GM12878 (cell line): Measurements from ENCODE around the gene DDX55. TPM values are rescaled to one million over a fixed set of nuclear protein-coding genes. Genes with fewer than 3 reads are reported as not detected.
A peak's percentile ranks its signal among the peaks of the same experiment; 100 is the strongest.

Experiments used
- ATAC-seq: fragments of 200-7000 bp; cut with Tn5 transposase; 3 replicates; pipeline ENCODE4 v1.9.1; 2020; ENCODE audit warnings: mild to moderate bottlenecking, moderate library complexity
- BruUV-seq: library from RNA; stranded (reverse); fragments of 400-500 nt; replicated peaks from 2 replicates; lab custom pipeline; 2021; lab: Mats Ljungman, UMichigan
- CTCF ChIA-PET: fragments of 300-600 bp; sonication (Branson Sonifier 250); formaldehyde crosslinking; extraction: SDS; loops from one replicate; lab custom pipeline; 2021; ENCODE audit warnings: inconsistent platforms; lab: Yijun Ruan, JAX
- POLR2A ChIA-PET: fragments of 350-600 bp; formaldehyde crosslinking; extraction: SDS; loops from one replicate; lab custom pipeline; 2021; ENCODE audit warnings: inconsistent platforms; lab: Charles Lee
- RAD21 ChIA-PET: fragments of 300-600 bp; sonication (Branson Sonifier 250); formaldehyde crosslinking; loops from one replicate; lab custom pipeline; 2023; ENCODE audit warnings: antibody characterized with exemption; ENCODE audit not compliant: unreplicated experiment; lab: Charles Lee
- SMC1A ChIA-PET: fragments of 300-600 bp; sonication (Branson Sonifier 250); formaldehyde crosslinking; loops from one replicate; lab custom pipeline; 2023; ENCODE audit not compliant: unreplicated experiment, uncharacterized antibody; lab: Charles Lee
- DNase-seq: peaks from one replicate; pipeline ENCODE4 v3.0.0-alpha.2; 2011; ENCODE audit warnings: low read depth, low spot score
- FAIRE-seq: peaks from 3 replicates; lab custom pipeline; 2011; peaks lifted over from hg19 to GRCh38; lab: Jason Lieb, UNC
- H2AFZ ChIP-seq: 2 replicates; pipeline ENCODE4 v1.6.0; 2011; ENCODE audit warnings: low read depth, low read length, control low read depth; ENCODE audit not compliant: control insufficient read depth
- H3K27ac ChIP-seq: 2 replicates; pipeline ENCODE4 v1.5.1; 2011; ENCODE audit warnings: control low read depth; ENCODE audit not compliant: control insufficient read depth, insufficient read depth
- H3K27me3 ChIP-seq, 2 experiments: replicated peaks in 1 of 2; 2 replicates each; pipeline versions ENCODE4 v1.6.0 to v1.6.1; 2011; ENCODE audit warnings: low read length in 1 of 2; ENCODE audit not compliant: control insufficient read depth in 2 of 2, insufficient read depth in 2 of 2
- H3K36me3 ChIP-seq, 2 experiments: 2 replicates each; pipeline ENCODE4 v1.5.1; 2011; ENCODE audit warnings: low read length in 1 of 2; ENCODE audit not compliant: control insufficient read depth in 2 of 2, insufficient read depth in 2 of 2
- H3K4me1 ChIP-seq: 2 replicates; pipeline ENCODE4 v1.6.1; 2011; ENCODE audit warnings: mild to moderate bottlenecking, low read length, moderate library complexity, mixed read lengths; ENCODE audit not compliant: control insufficient read depth, insufficient read depth
- H3K4me2 ChIP-seq: 2 replicates; pipeline ENCODE4 v1.6.0; 2011; ENCODE audit warnings: control low read depth; ENCODE audit not compliant: control insufficient read depth, insufficient read depth
- H3K4me3 ChIP-seq: fragments of 200-600 bp; sonication (generic); 2 replicates; pipeline ENCODE4 v1.5.1; 2016
- H3K79me2 ChIP-seq: 2 replicates; pipeline ENCODE4 v1.6.0; 2011; ENCODE audit warnings: low read length; ENCODE audit not compliant: control insufficient read depth, insufficient read depth
- H3K9ac ChIP-seq: 2 replicates; pipeline ENCODE4 v1.8.0; 2011; ENCODE audit warnings: low read length, control low read depth, mixed read lengths; ENCODE audit not compliant: control insufficient read depth, insufficient read depth
- H3K9me3 ChIP-seq: replicated peaks from 3 replicates; pipeline ENCODE4 v1.5.1; 2011; ENCODE audit warnings: mild to moderate bottlenecking, low read length; ENCODE audit not compliant: control insufficient read depth, insufficient read depth
- H4K20me1 ChIP-seq: 2 replicates; pipeline ENCODE4 v1.6.0; 2011; ENCODE audit not compliant: control insufficient read depth, insufficient read depth
- CEBPB ChIP-seq, 2 experiments: fragments of 150-350 bp in 1 of 2; IDR thresholded peaks; 2 replicates each; pipeline ENCODE4 v1.6.1; 2012 to 2014; ENCODE audit warnings: low read depth in 2 of 2, low read length in 2 of 2, borderline replicate concordance in 1 of 2, inconsistent platforms in 1 of 2
- IKZF2 ChIP-seq, 2 experiments: fragments of 450-650 bp; IDR thresholded peaks; 2 replicates each; pipeline ENCODE4 v1.6.1; 2017; ENCODE audit warnings: mild to moderate bottlenecking in 2 of 2, moderate library complexity in 2 of 2
- NR2F1 ChIP-seq: fragments of 450-650 bp; conservative IDR thresholded peaks from 2 replicates; pipeline ENCODE4 v1.6.1; 2017; ENCODE audit warnings: mild to moderate bottlenecking
- POLR2AphosphoS5 ChIP-seq: IDR thresholded peaks from 2 replicates; pipeline ENCODE4 v1.6.1; 2011; ENCODE audit warnings: mild to moderate bottlenecking, low read length, inconsistent platforms
- TCF3 ChIP-seq: IDR thresholded peaks from 2 replicates; pipeline ENCODE4 v1.6.1; 2012; ENCODE audit warnings: low read depth, mild to moderate bottlenecking, low read length, borderline replicate concordance; ENCODE audit not compliant: insufficient read depth
- YY1 ChIP-seq: IDR thresholded peaks from 2 replicates; pipeline ENCODE4 v1.6.1; 2011; ENCODE audit warnings: low read depth, mild to moderate bottlenecking, low read length
- ZNF24 ChIP-seq: fragments of 450-650 bp; IDR thresholded peaks from 2 replicates; pipeline ENCODE4 v1.6.1; 2017; ENCODE audit warnings: antibody characterized with exemption, mild to moderate bottlenecking
- WGBS: methylation state at CpG from one replicate; pipeline ENCODE4 v1.1.6; 2016; ENCODE audit warnings: low lambda C conversion rate; ENCODE audit not compliant: insufficient replicate concordance, insufficient coverage; ENCODE audit errors: missing lambda C conversion rate; 5-methylcytosine and 5-hydroxymethylcytosine counted together
- in situ Hi-C: fragments of 300-500 bp; cut with MboI; formaldehyde crosslinking; loops from 9 replicates; pipeline ENCODE4 v1.14.3; 2018; ENCODE audit warnings: mixed read lengths
- intact Hi-C: fragments of 100-400 bp; cut with micrococcal nuclease; formaldehyde crosslinking; loops from one replicate; pipeline ENCODE4 v1.14.2; 2022; ENCODE audit not compliant: unreplicated experiment
- polyA plus RNA-seq, 11 experiments: library from polyadenylated mRNA; depleted of rRNA in 4 of 11; unstranded in 6 of 11; stranded (reverse) in 5 of 11; fragments of >200 nt; fragmentation: Nextera tagmentation in 4 of 11; fragmentation: Illumina TruSeq in 1 of 11; extraction: Ambion mirVana in 4 of 11; extraction: Trizol in 1 of 11; gene quantifications; 1 replicate in 1 of 11; 2 replicates in 10 of 11; pipeline versions ENCODE4 v1.2.1 to v1.2.3, GENCODE V29; 2011 to 2016; ENCODE audit warnings: inconsistent platforms in 2 of 11, missing spikeins in 2 of 11, low read depth in 1 of 11
- total RNA-seq, 4 experiments: library from RNA; depleted of rRNA in 3 of 4; stranded (reverse); fragments of >200 nt in 3 of 4; fragmentation: Illumina TruSeq in 1 of 4; extraction: Trizol in 1 of 4; gene quantifications; 2 replicates each; pipeline versions ENCODE4 v1.2.1 to v1.2.3, GENCODE V29; 2013 to 2021
- TF ChIP-seq, protein P1 (sequence below): IDR thresholded peaks from 2 replicates; pipeline ENCODE4 v1.6.1; 2011; ENCODE audit warnings: low read depth, mild to moderate bottlenecking, low read length, moderate library complexity, borderline replicate concordance; ENCODE audit errors: extremely low read depth
- TF ChIP-seq, protein P2 (sequence below): fragments of 450-650 bp; IDR thresholded peaks from 2 replicates; pipeline ENCODE4 v1.6.1; 2017; ENCODE audit warnings: mild to moderate bottlenecking, low read depth, inconsistent platforms; ENCODE audit not compliant: poor library complexity, severe bottlenecking

DDX55 gene
- total and polyA plus RNA-seq, 10 of the 15 experiments (the other 5 are each of a cell fraction or from before 2014, with no cell fraction given): 4.5 to 42.4 (median 33.4) TPM

DNA sequence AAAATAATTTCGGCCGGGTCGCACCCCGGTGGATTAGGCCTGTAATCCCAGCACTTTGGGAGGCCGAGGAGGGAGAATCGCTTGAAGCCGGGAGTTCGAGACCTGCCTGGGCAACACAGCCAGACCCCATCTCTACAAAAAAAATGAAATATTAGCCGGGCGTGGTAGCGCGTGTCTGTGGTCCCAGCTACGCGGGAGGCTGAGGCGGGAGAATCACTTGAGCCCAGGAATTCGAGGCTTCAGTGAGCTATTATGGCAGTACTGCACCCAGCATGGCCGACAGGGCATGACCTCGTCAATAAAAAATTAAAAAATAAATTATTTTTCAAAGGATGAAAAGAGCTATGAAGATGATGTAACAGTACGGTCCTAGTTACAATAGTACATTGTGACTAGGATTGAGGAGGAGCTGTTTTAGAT, 32.3 kb downstream of the DDX55 start:
- no peak for DNase-seq

More for the DNA sequence above, 32.3 kb downstream of the DDX55 start:
- Histone ChIP-seq H4K20me1 (no peaks in the 10 kb centered on the region), H3K4me1 (no peaks in the 10 kb centered on the region), H3K4me2 (peak overlapping the region; percentile 92), H3K36me3 (peaks cover 0 to 6% of the 10 kb centered on the region in 2 experiments; a peak in 2 of 4 replicates), H3K79me2 (peaks cover 36% of the 10 kb centered on the region), H3K4me3 (peak overlapping the region; percentile 91), H3K27me3 (no peaks in the 10 kb centered on the region), H3K9me3 (no peaks in the 10 kb centered on the region), H3K9ac (peak overlapping the region; percentile 96), H2AFZ (no peak overlapping the region; the same call in 1 of the 2 replicates), H3K27ac (peak overlapping the region; percentile 87)
- SMC1A ChIA-PET: interaction anchor here (0.7 to 1.8 kb wide), 7 partner anchors 12 to 103 kb away, joined by 3 to 9 read pairs (median 3); partner anchors contain the start of gene ATP6V0A2
- RAD21 ChIA-PET: interaction anchor here (0.5 to 2.0 kb wide), 3 partner anchors 23 to 220 kb away, joined by 3 to 6 read pairs (median 3); partner anchors contain the start of gene ATP6V0A2
- POLR2A ChIA-PET: interaction anchor here (0.7 to 1.2 kb wide), 4 partner anchors 76 to 268 kb away, joined by 3 read pairs; partner anchors contain the start of gene ATP6V0A2
- no peak for FAIRE-seq
- TSS peak; percentile 96 for BruUV-seq
- peak; percentile 26 for ATAC-seq
- intact Hi-C loops (loop anchor here (5.0 to 10.0 kb wide), 3 partner anchors 128 to 351 kb away; partner anchors contain the start of gene DNAH10), in situ Hi-C loops (no loop called here)
- CTCF ChIA-PET: interaction anchor here (0.8 to 1.4 kb wide), 4 partner anchors 15 to 337 kb away, joined by 3 to 6 read pairs (median 4); no protein-coding TSS in a partner anchor
- TF ChIP-seq POLR2AphosphoS5: no peak
- TF ChIP-seq YY1: peak; percentile 68
- no peak for TF ChIP-seq CEBPB (IDR thresholded peaks at IDR 0.05; ENCODE audit: borderline replicate concordance in 1 of 2, low read depth in 2 of 2, low read length in 2 of 2)
- TF ChIP-seq IKZF2 (IDR thresholded peaks at IDR 0.05): 0 out of 4 replicates have a peak, but pooled peaks of 1 of the 2 experiments have one; percentile 9
- TF ChIP-seq TCF3: no peak
- TF ChIP-seq ZNF24: no peak
- TF ChIP-seq, protein P1, sequence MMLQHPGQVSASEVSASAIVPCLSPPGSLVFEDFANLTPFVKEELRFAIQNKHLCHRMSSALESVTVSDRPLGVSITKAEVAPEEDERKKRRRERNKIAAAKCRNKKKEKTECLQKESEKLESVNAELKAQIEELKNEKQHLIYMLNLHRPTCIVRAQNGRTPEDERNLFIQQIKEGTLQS: no peak
- no peak for TF ChIP-seq NR2F1
- TF ChIP-seq, protein P2, sequence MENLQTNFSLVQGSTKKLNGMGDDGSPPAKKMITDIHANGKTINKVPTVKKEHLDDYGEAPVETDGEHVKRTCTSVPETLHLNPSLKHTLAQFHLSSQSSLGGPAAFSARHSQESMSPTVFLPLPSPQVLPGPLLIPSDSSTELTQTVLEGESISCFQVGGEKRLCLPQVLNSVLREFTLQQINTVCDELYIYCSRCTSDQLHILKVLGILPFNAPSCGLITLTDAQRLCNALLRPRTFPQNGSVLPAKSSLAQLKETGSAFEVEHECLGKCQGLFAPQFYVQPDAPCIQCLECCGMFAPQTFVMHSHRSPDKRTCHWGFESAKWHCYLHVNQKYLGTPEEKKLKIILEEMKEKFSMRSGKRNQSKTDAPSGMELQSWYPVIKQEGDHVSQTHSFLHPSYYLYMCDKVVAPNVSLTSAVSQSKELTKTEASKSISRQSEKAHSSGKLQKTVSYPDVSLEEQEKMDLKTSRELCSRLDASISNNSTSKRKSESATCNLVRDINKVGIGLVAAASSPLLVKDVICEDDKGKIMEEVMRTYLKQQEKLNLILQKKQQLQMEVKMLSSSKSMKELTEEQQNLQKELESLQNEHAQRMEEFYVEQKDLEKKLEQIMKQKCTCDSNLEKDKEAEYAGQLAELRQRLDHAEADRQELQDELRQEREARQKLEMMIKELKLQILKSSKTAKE: peak; percentile 1
- WGBS: 2% methylated on average over 19 of the region's 19 CpGs
